MCF 10A (cell line): ENCODE data around the gene CYP4A11. TPM values are rescaled to one million over a fixed set of nuclear protein-coding genes. Genes with fewer than 3 reads are reported as not detected.
A peak's percentile ranks its signal among the peaks of the same experiment; 100 is the strongest.
"Not testable (repeated sequence)": the region's sequence is repeated elsewhere in the genome, so short reads cannot be mapped to it uniquely, and the experiment has no call there.

Experiments used
- BruUV-seq: library from RNA; stranded (reverse); fragments of 400-500 nt; replicated peaks from 2 replicates; lab custom pipeline; 2021; lab: Mats Ljungman, UMichigan
- CTCF ChIA-PET: fragments of 300-600 bp; sonication (Branson Sonifier 250); formaldehyde crosslinking; extraction: SDS; loops from one replicate; lab custom pipeline; 2021; ENCODE audit warnings: antibody characterized with exemption, inconsistent platforms; lab: Yijun Ruan, JAX
- POLR2A ChIA-PET: fragments of 300-600, 350-650 bp; sonication (Branson Sonifier 250); formaldehyde crosslinking; extraction: SDS; loops from one replicate; lab custom pipeline; 2020; ENCODE audit warnings: antibody characterized with exemption, inconsistent platforms; lab: Yijun Ruan, JAX
- DNase-seq: peaks from one replicate; pipeline ENCODE4 v3.0.0-alpha.2; 2018; ENCODE audit not compliant: unreplicated experiment
- H3K27ac Mint-ChIP-seq: one replicate; pipeline ENCODE4 v1.8.0; 2022; ENCODE audit warnings: mild to moderate bottlenecking, low read depth, mixed read lengths; ENCODE audit not compliant: unreplicated experiment
- H3K27me3 Mint-ChIP-seq: one replicate; pipeline ENCODE4 v1.8.0; 2022; ENCODE audit warnings: mixed read lengths; ENCODE audit not compliant: insufficient read depth, unreplicated experiment
- H3K36me3 Mint-ChIP-seq: one replicate; pipeline ENCODE4 v1.8.0; 2022; ENCODE audit warnings: mild to moderate bottlenecking, moderate library complexity, mixed read lengths; ENCODE audit not compliant: insufficient read depth, unreplicated experiment
- H3K4me1 Mint-ChIP-seq: one replicate; pipeline ENCODE4 v1.8.0; 2022; ENCODE audit warnings: mixed read lengths; ENCODE audit not compliant: insufficient read depth, unreplicated experiment
- H3K4me3 Mint-ChIP-seq: one replicate; pipeline ENCODE4 v1.8.0; 2022; ENCODE audit warnings: mild to moderate bottlenecking, moderate library complexity, mixed read lengths; ENCODE audit not compliant: unreplicated experiment
- H3K9me3 Mint-ChIP-seq: one replicate; pipeline ENCODE4 v1.8.0; 2022; ENCODE audit warnings: mixed read lengths; ENCODE audit not compliant: unreplicated experiment
- CTCF ChIP-seq: fragments of 200-600 bp; IDR thresholded peaks from one replicate; pipeline ENCODE4 v1.8.0; 2022; ENCODE audit warnings: antibody characterized with exemption, mild to moderate bottlenecking; ENCODE audit not compliant: unreplicated experiment
- intact Hi-C: fragments of 100-400 bp; cut with micrococcal nuclease; formaldehyde crosslinking; loops from 2 replicates; pipeline ENCODE4 v1.14.1; 2022
- total RNA-seq: library from RNA; stranded (reverse); gene quantifications from 2 replicates; pipeline ENCODE4 v1.2.3, GENCODE V29; 2022

Gene CYP4A11
- total RNA-seq, 1 experiment from 2014 or later: not detected

- H3K36me3 Mint-ChIP-seq, POLR2A ChIA-PET, H3K27ac Mint-ChIP-seq, H3K9me3 Mint-ChIP-seq, BruUV-seq, H3K4me1 Mint-ChIP-seq, H3K4me3 Mint-ChIP-seq: not testable (repeated sequence)
- peak; percentile 61 for TF ChIP-seq CTCF
- H3K27me3 Mint-ChIP-seq: peaks cover 11% of the 10 kb centered on the region
- CTCF ChIA-PET: interaction anchor here (0.6 to 1.4 kb wide), 4 partner anchors 55 to 241 kb away, joined by 3 to 4 read pairs (median 3); no protein-coding TSS in a partner anchor
- peak; percentile 52 for DNase-seq
- intact Hi-C loops: loop anchor here (1.0 kb wide), 1 partner anchor 56 kb away; no protein-coding TSS in a partner anchor
These were observed 6.4 kb downstream of the CYP4A11 start for GRCh38 chr1:46934852-46935251.

DNA sequence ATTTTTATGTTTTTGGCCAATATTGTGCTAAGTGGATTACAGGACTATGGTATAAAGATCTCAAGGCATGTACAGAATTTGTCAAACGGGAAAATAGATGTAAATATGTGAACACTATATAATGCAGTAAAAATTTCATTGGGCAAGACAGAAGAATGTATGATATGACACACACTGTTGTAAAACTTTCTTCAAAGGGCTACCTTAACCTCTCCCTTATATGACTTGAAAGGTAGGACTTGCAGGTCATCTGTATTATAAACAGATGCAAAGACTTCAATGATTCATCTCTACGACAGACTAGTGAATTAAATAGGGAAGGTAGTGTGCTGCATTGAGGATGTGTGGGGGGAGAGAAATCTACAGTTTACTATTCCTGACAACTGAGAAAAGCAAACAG is 9.3 kb downstream of the CYP4A11 start:
- POLR2A ChIA-PET: interaction anchor here (1.2 kb wide), 1 partner anchor 20 kb away, joined by 3 read pairs; no protein-coding TSS in a partner anchor
- H3K27me3 Mint-ChIP-seq, H3K36me3 Mint-ChIP-seq, BruUV-seq, H3K4me1 Mint-ChIP-seq, intact Hi-C loops, DNase-seq, H3K27ac Mint-ChIP-seq, H3K4me3 Mint-ChIP-seq: not testable (repeated sequence)
- H3K9me3 Mint-ChIP-seq: peaks cover 12% of the 10 kb centered on the region
- CTCF ChIA-PET: interaction anchor here (1.0 to 1.7 kb wide), 2 partner anchors 11 to 185 kb away, joined by 3 to 5 read pairs; no protein-coding TSS in a partner anchor

DNA sequence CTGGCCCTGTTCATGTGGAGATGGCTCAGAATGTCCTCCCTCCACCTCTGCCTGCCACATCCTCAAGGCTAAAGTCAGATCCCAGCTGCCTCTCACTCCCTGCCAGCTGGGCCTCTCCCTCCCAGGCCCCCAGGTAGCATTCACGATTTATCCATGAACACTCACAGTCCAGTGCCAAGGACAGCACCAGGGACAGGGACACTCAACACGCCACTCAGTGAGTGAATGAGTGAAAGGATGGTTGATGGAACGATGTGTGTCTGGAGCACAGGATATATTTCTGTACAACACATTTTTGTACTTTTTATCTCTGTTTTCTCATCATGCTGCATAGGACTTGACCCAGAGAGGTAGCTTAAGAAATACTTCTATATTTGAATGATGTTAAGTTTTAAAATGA is 10.1 kb downstream of the CYP4A11 start:
- H3K9me3 Mint-ChIP-seq: peaks cover 12% of the 10 kb centered on the region
- DNase-seq: no peak
- H3K4me1 Mint-ChIP-seq: peaks cover 9% of the 10 kb centered on the region
- ChIA-PET CTCF (interaction anchor here (1.0 to 1.7 kb wide), 2 partner anchors 12 to 184 kb away, joined by 3 to 5 read pairs; no protein-coding TSS in a partner anchor), POLR2A (interaction anchor here (1.2 kb wide), 1 partner anchor 21 kb away, joined by 3 read pairs; no protein-coding TSS in a partner anchor)
- no peaks in the 10 kb centered on the region for H3K36me3 Mint-ChIP-seq
- no peak overlapping the region for H3K27ac Mint-ChIP-seq
- TF ChIP-seq CTCF: no peak
- H3K27me3 Mint-ChIP-seq: peaks cover 9% of the 10 kb centered on the region
- BruUV-seq: no TSS peak
- H3K4me3 Mint-ChIP-seq: no peak overlapping the region
- intact Hi-C loops: no loop called here

GRCh38 chr1:46927249-46927835 is 13.9 kb downstream of the CYP4A11 start:
- ChIA-PET CTCF (no interaction called here), POLR2A (no interaction called here)
- no TSS peak for BruUV-seq
- Mint-ChIP-seq H3K4me3 (no peak overlapping the region), H3K9me3 (peaks cover 18% of the 10 kb centered on the region), H3K27me3 (peaks cover 27% of the 10 kb centered on the region), H3K27ac (no peak overlapping the region), H3K4me1 (peaks cover 9% of the 10 kb centered on the region), H3K36me3 (no peaks in the 10 kb centered on the region)
- no peak for TF ChIP-seq CTCF
- DNase-seq: no peak
- intact Hi-C loops: no loop called here
